A549 treated with AZD9567 at 1 μM for 4 hours (cell line): Measurements from ENCODE around the gene DCUN1D5. TPM values are rescaled to one million over a fixed set of nuclear protein-coding genes. Genes with fewer than 3 reads are reported as not detected.

Experiments
- total RNA-seq: library from RNA; stranded (reverse); fragments of 200-300 nt; extraction: Qiagen RNA extraction; gene quantifications from 5 replicates; pipeline ENCODE4 v1.2.3, GENCODE V29; 2022; ENCODE audit not compliant: insufficient read depth

Gene DCUN1D5
- 59.8 to 69.3 TPM (median 62.2 TPM) in 5 replicates for total RNA-seq

DNA sequence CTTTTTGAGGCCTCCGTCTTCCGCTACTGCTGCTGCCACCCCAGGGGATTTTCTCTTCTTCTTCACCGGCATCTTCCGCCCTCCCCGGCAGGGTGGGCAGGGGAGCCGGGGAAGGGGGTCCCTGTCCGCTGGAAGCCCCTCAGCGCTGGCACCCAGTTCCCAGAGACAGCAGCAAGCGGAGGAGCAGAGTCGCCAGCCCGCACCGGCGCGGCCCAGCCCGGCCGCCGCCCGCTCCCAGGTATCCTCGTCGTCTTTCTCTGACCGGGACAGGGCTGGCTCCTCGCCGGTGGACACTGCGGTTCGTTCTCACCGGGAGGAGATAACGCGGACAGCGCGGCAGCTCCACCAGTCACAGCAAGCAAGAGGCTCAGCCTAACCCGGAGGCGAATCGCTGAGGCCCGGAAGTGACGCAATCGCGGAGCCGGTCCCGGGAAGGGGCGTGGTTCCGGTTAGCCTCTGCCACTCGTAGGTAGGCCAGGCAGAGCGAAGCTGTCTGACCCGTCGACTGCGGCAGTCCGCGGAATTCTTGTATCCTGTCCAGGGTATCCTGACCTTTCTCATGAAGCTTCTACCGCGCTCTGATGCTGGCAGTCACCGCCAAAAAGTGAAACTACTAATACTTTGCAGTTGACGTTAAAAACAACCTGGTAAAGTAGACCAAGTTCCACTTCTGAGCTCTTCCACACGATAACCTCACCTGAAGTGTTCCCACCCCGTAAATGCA lies at the start of gene DCUN1D5:
TSS of gene DCUN1D5 (minus strand) at position 360 of the 724 bp plus-strand sequence. CDS start at position 72, 288 bp downstream.

GRCh38 chr11:103108933-103109817 lies 17.2 kb upstream of the DCUN1D5 start, which contains the start of gene DYNC2H1:
Gene DYNC2H1 (plus strand): TSS chr11:103109426. CDS start chr11:103109575, 149 bp downstream.

Other genes with a start within 250 kb of the DCUN1D5 start
- not detected in 5 replicates for gene MMP3, start 248.6 kb downstream of the DCUN1D5 start, total RNA-seq
- gene MMP12, start 217.2 kb downstream of the DCUN1D5 start, total RNA-seq, result 0.03 to 0.07 TPM (median 0.03 TPM) in 3 of 5 replicates, not detected in the others
- gene MMP13, start 136.4 kb downstream of the DCUN1D5 start, total RNA-seq, result 0.05 to 0.07 TPM in 2 of 5 replicates, not detected in the others
- 5.7 to 6.9 TPM (median 6.1 TPM) in 5 replicates for gene DYNC2H1, start 17.3 kb upstream of the DCUN1D5 start, total RNA-seq